ENCODE measurements around the gene TMCO2. TPM values are rescaled to one million over a fixed set of nuclear protein-coding genes. Genes with fewer than 3 reads are reported as not detected.

TMCO2 gene
- total and polyA plus RNA-seq, 10 of the 15 experiments (the other 5 are each of a cell fraction or from before 2014, with no cell fraction given) = not detected

Other genes with a start within 250 kb of the TMCO2 start
Only the 7 nearest of the 8 such genes appear.
- 378 and 394 TPM in 2 replicates for gene CAP1, start 207.2 kb upstream of the TMCO2 start, total RNA-seq (2014; rRNA removed)
- gene CAP1, start 207.2 kb upstream of the TMCO2 start, total RNA-seq (2014; rRNA removed; fragmentation: Illumina TruSeq; extraction: Trizol) = 405 and 421 TPM in 2 replicates
- 482 and 491 TPM in 2 replicates for gene CAP1, start 207.2 kb upstream of the TMCO2 start, total RNA-seq (2021)
- 360 and 431 TPM in 2 replicates for gene CAP1, start 207.2 kb upstream of the TMCO2 start, polyA plus RNA-seq (2011; rRNA removed)
- 500 and 537 TPM in 2 replicates for gene CAP1, start 207.2 kb upstream of the TMCO2 start, polyA plus RNA-seq (2014; fragmentation: Illumina TruSeq; extraction: Trizol)
- gene CAP1, start 207.2 kb upstream of the TMCO2 start, polyA plus RNA-seq (2014; fragmentation: Nextera tagmentation; extraction: Ambion mirVana) = 100 to 1,000 TPM; 413 to 441 TPM
- gene CAP1, start 207.2 kb upstream of the TMCO2 start, polyA plus RNA-seq (2014; rRNA removed) = 367 and 393 TPM in 2 replicates
- gene CAP1, start 207.2 kb upstream of the TMCO2 start, polyA plus RNA-seq (2016; fragmentation: Nextera tagmentation; extraction: Ambion mirVana) = 100 to 1,000 TPM; 475 to 481 TPM
- 67.6 and 70.2 TPM in 2 replicates for gene PPT1, start 150.7 kb upstream of the TMCO2 start, total RNA-seq (2014; rRNA removed)
- gene PPT1, start 150.7 kb upstream of the TMCO2 start, total RNA-seq (2014; rRNA removed; fragmentation: Illumina TruSeq; extraction: Trizol) = 92.1 and 95.8 TPM in 2 replicates
- gene PPT1, start 150.7 kb upstream of the TMCO2 start, total RNA-seq (2021) = 70.7 and 72.8 TPM in 2 replicates
- gene PPT1, start 150.7 kb upstream of the TMCO2 start, polyA plus RNA-seq (2011; rRNA removed) = 50.4 and 55.0 TPM in 2 replicates
- gene PPT1, start 150.7 kb upstream of the TMCO2 start, polyA plus RNA-seq (2014; fragmentation: Illumina TruSeq; extraction: Trizol) = 142 and 175 TPM in 2 replicates
- gene PPT1, start 150.7 kb upstream of the TMCO2 start, polyA plus RNA-seq (2014; fragmentation: Nextera tagmentation; extraction: Ambion mirVana) = 100 to 1,000 TPM; 111 to 147 TPM
- gene PPT1, start 150.7 kb upstream of the TMCO2 start, polyA plus RNA-seq (2014; rRNA removed) = 58.1 and 68.0 TPM in 2 replicates
- gene PPT1, start 150.7 kb upstream of the TMCO2 start, polyA plus RNA-seq (2016; fragmentation: Nextera tagmentation; extraction: Ambion mirVana) = 100 to 1,000 TPM; 133 to 138 TPM
- gene RLF, start 86.5 kb upstream of the TMCO2 start, total RNA-seq (2014; rRNA removed) = 10.3 and 12.1 TPM in 2 replicates
- gene RLF, start 86.5 kb upstream of the TMCO2 start, total RNA-seq (2014; rRNA removed; fragmentation: Illumina TruSeq; extraction: Trizol) = 18.2 and 18.7 TPM in 2 replicates
- 12.0 and 12.5 TPM in 2 replicates for gene RLF, start 86.5 kb upstream of the TMCO2 start, total RNA-seq (2021)
- gene RLF, start 86.5 kb upstream of the TMCO2 start, polyA plus RNA-seq (2011; rRNA removed) = 19.8 and 30.8 TPM in 2 replicates
- gene RLF, start 86.5 kb upstream of the TMCO2 start, polyA plus RNA-seq (2014; fragmentation: Illumina TruSeq; extraction: Trizol) = 11.2 and 14.6 TPM in 2 replicates
- 1 to 10 TPM; 2.0 to 3.6 TPM for gene RLF, start 86.5 kb upstream of the TMCO2 start, polyA plus RNA-seq (2014; fragmentation: Nextera tagmentation; extraction: Ambion mirVana)
- 5.6 and 7.0 TPM in 2 replicates for gene RLF, start 86.5 kb upstream of the TMCO2 start, polyA plus RNA-seq (2014; rRNA removed)
- gene RLF, start 86.5 kb upstream of the TMCO2 start, polyA plus RNA-seq (2016; fragmentation: Nextera tagmentation; extraction: Ambion mirVana) = 1 to 10 TPM; 6.7 to 7.0 TPM
- 40.2 and 52.9 TPM in 2 replicates for gene ZMPSTE24, start 10.3 kb downstream of the TMCO2 start, total RNA-seq (2014; rRNA removed)
- gene ZMPSTE24, start 10.3 kb downstream of the TMCO2 start, total RNA-seq (2014; rRNA removed; fragmentation: Illumina TruSeq; extraction: Trizol) = 44.5 and 47.0 TPM in 2 replicates
- gene ZMPSTE24, start 10.3 kb downstream of the TMCO2 start, total RNA-seq (2021) = 32.1 and 32.6 TPM in 2 replicates
- 21.5 and 27.1 TPM in 2 replicates for gene ZMPSTE24, start 10.3 kb downstream of the TMCO2 start, polyA plus RNA-seq (2011; rRNA removed)
- gene ZMPSTE24, start 10.3 kb downstream of the TMCO2 start, polyA plus RNA-seq (2014; fragmentation: Illumina TruSeq; extraction: Trizol) = 48.5 and 64.7 TPM in 2 replicates
- 10 to 100 TPM; 30.1 to 56.0 TPM for gene ZMPSTE24, start 10.3 kb downstream of the TMCO2 start, polyA plus RNA-seq (2014; fragmentation: Nextera tagmentation; extraction: Ambion mirVana)
- gene ZMPSTE24, start 10.3 kb downstream of the TMCO2 start, polyA plus RNA-seq (2014; rRNA removed) = 23.2 and 30.1 TPM in 2 replicates
- gene ZMPSTE24, start 10.3 kb downstream of the TMCO2 start, polyA plus RNA-seq (2016; fragmentation: Nextera tagmentation; extraction: Ambion mirVana) = 10 to 100 TPM; 82.7 to 84.4 TPM
- 48.0 and 57.6 TPM in 2 replicates for gene COL9A2, start 69.3 kb downstream of the TMCO2 start, total RNA-seq (2014; rRNA removed)
- gene COL9A2, start 69.3 kb downstream of the TMCO2 start, total RNA-seq (2014; rRNA removed; fragmentation: Illumina TruSeq; extraction: Trizol) = 20.5 and 20.9 TPM in 2 replicates
- gene COL9A2, start 69.3 kb downstream of the TMCO2 start, total RNA-seq (2021) = 48.8 and 51.0 TPM in 2 replicates
- gene COL9A2, start 69.3 kb downstream of the TMCO2 start, polyA plus RNA-seq (2011; rRNA removed) = 15.9 and 20.5 TPM in 2 replicates
- gene COL9A2, start 69.3 kb downstream of the TMCO2 start, polyA plus RNA-seq (2014; fragmentation: Illumina TruSeq; extraction: Trizol) = 9.5 and 16.1 TPM in 2 replicates
- gene COL9A2, start 69.3 kb downstream of the TMCO2 start, polyA plus RNA-seq (2014; fragmentation: Nextera tagmentation; extraction: Ambion mirVana) = 1 to 10 TPM; 3.1 to 4.0 TPM
- 62.0 and 63.3 TPM in 2 replicates for gene COL9A2, start 69.3 kb downstream of the TMCO2 start, polyA plus RNA-seq (2014; rRNA removed)
- 10 to 100 TPM; 24.3 to 31.8 TPM for gene COL9A2, start 69.3 kb downstream of the TMCO2 start, polyA plus RNA-seq (2016; fragmentation: Nextera tagmentation; extraction: Ambion mirVana)
- gene SMAP2, start 125.8 kb downstream of the TMCO2 start, total RNA-seq (2014; rRNA removed) = 103 and 107 TPM in 2 replicates
- 92.9 and 97.1 TPM in 2 replicates for gene SMAP2, start 125.8 kb downstream of the TMCO2 start, total RNA-seq (2014; rRNA removed; fragmentation: Illumina TruSeq; extraction: Trizol)
- 115 and 121 TPM in 2 replicates for gene SMAP2, start 125.8 kb downstream of the TMCO2 start, total RNA-seq (2021)
- gene SMAP2, start 125.8 kb downstream of the TMCO2 start, polyA plus RNA-seq (2011; rRNA removed) = 103 and 120 TPM in 2 replicates
- gene SMAP2, start 125.8 kb downstream of the TMCO2 start, polyA plus RNA-seq (2014; fragmentation: Illumina TruSeq; extraction: Trizol) = 177 and 223 TPM in 2 replicates
- gene SMAP2, start 125.8 kb downstream of the TMCO2 start, polyA plus RNA-seq (2014; fragmentation: Nextera tagmentation; extraction: Ambion mirVana) = 10 to 100 TPM; 33.4 to 42.4 TPM
- 98.3 and 107 TPM in 2 replicates for gene SMAP2, start 125.8 kb downstream of the TMCO2 start, polyA plus RNA-seq (2014; rRNA removed)
- gene SMAP2, start 125.8 kb downstream of the TMCO2 start, polyA plus RNA-seq (2016; fragmentation: Nextera tagmentation; extraction: Ambion mirVana) = 100 to 1,000 TPM in 1 of 2 experiments, 10 to 100 TPM in 1; 92.1 to 108 TPM
- gene ZFP69B, start 202.5 kb downstream of the TMCO2 start, total RNA-seq (2014; rRNA removed) = 3.5 and 4.4 TPM in 2 replicates
- 5.7 and 6.6 TPM in 2 replicates for gene ZFP69B, start 202.5 kb downstream of the TMCO2 start, total RNA-seq (2014; rRNA removed; fragmentation: Illumina TruSeq; extraction: Trizol)
- 4.4 and 4.7 TPM in 2 replicates for gene ZFP69B, start 202.5 kb downstream of the TMCO2 start, total RNA-seq (2021)
- 5.4 and 8.3 TPM in 2 replicates for gene ZFP69B, start 202.5 kb downstream of the TMCO2 start, polyA plus RNA-seq (2011; rRNA removed)
- 5.4 and 6.1 TPM in 2 replicates for gene ZFP69B, start 202.5 kb downstream of the TMCO2 start, polyA plus RNA-seq (2014; fragmentation: Illumina TruSeq; extraction: Trizol)
- gene ZFP69B, start 202.5 kb downstream of the TMCO2 start, polyA plus RNA-seq (2014; fragmentation: Nextera tagmentation; extraction: Ambion mirVana) = 1 to 10 TPM; 1.3 to 1.4 TPM
- gene ZFP69B, start 202.5 kb downstream of the TMCO2 start, polyA plus RNA-seq (2014; rRNA removed) = 2.7 TPM in 2 replicates
- gene ZFP69B, start 202.5 kb downstream of the TMCO2 start, polyA plus RNA-seq (2016; fragmentation: Nextera tagmentation; extraction: Ambion mirVana) = 1 to 10 TPM; 3.1 to 3.3 TPM